Transverse colon (tissue), 4 donors: ENCODE measurements around the gene ASB15. TPM values are rescaled to one million over a fixed set of nuclear protein-coding genes. Genes with fewer than 3 reads are reported as not detected.

Experiments
- DNase-seq: peaks from one replicate; pipeline ENCODE4 v3.0.0-alpha.2; 2019
- H3K27ac ChIP-seq, 4 donors: fragments of 200-600 bp; sonication (generic); 2 replicates each; pipeline ENCODE4 v1.5.1; 2016 to 2018; ENCODE audit warnings: inconsistent platforms in 4 of 4
- H3K27me3 ChIP-seq: fragments of 200-600 bp; sonication (generic); 2 replicates; pipeline ENCODE4 v1.5.1; 2017; ENCODE audit warnings: inconsistent platforms
- H3K36me3 ChIP-seq, 4 donors: fragments of 200-600 bp; sonication (generic); 2 replicates each; pipeline ENCODE4 v1.5.1; 2017 to 2019; ENCODE audit warnings: inconsistent platforms in 4 of 4
- H3K4me1 ChIP-seq, 4 donors: fragments of 200-600 bp; sonication (generic); 2 replicates each; pipeline ENCODE4 v1.5.1; 2017 to 2020; ENCODE audit warnings: inconsistent platforms in 4 of 4
- H3K4me3 ChIP-seq, 4 donors: fragments of 200-600 bp; sonication (generic); 1 replicate in 1 of 4; 2 replicates in 3 of 4; pipeline versions ENCODE4 v1.5.1 to v1.6.1; 2017 to 2019; ENCODE audit warnings: inconsistent platforms in 4 of 4
- H3K9me3 ChIP-seq, 2 donors: fragments of 200-600 bp; sonication (generic); 2 replicates each; pipeline ENCODE4 v1.5.1; 2017 to 2019; ENCODE audit warnings: inconsistent platforms in 2 of 2
- EP300 ChIP-seq: sonication (generic); formaldehyde crosslinking; IDR thresholded peaks from one replicate; pipeline ENCODE4 v1.6.1; 2017; ENCODE audit warnings: antibody characterized with exemption, low read depth
- POLR2A ChIP-seq: fragments of 450-650 bp; IDR thresholded peaks from one replicate; pipeline ENCODE4 v1.6.1; 2016; ENCODE audit warnings: antibody characterized with exemption, mild to moderate bottlenecking, moderate library complexity
- POLR2AphosphoS5 ChIP-seq, 3 donors: sonication (generic); formaldehyde crosslinking; IDR thresholded peaks; one replicate each; pipeline ENCODE4 v1.6.1; 2016; ENCODE audit warnings: antibody characterized with exemption in 3 of 3
- WGBS, 2 donors: methylation state at CpG; one replicate each; pipeline ENCODE4 v1.1.5; 2018; ENCODE audit warnings: low coverage in 1 of 2; 5-methylcytosine and 5-hydroxymethylcytosine counted together
- in situ Hi-C, 4 donors: fragments of 200-750 bp; cut with MboI; loops; one replicate each; pipeline versions ENCODE4 v1.15.0 to v1.15.1; 2017; ENCODE audit warnings: low sequenced_read_pairs in 3 of 4, low pct_ligation_motif_present in 1 of 4, low pct_unique_long_range_greater_than_20kb in 1 of 4
- intact Hi-C: fragments of 100-400 bp; cut with DNase I; formaldehyde crosslinking; loops from one replicate; pipeline ENCODE4 v1.15.1; 2023; ENCODE audit warnings: low total_unique reads
- total RNA-seq, 4 donors: library from RNA; depleted of rRNA; stranded (reverse); fragments of >200 nt; gene quantifications; one replicate each; pipeline ENCODE4 v1.1.0, GENCODE V29; 2016
- TF ChIP-seq, protein P1 (sequence below), 5 experiments: fragments of 200-600 bp in 3 of 5; fragments of 450-650 bp in 2 of 5; sonication (generic) in 3 of 5; IDR thresholded peaks; 1 replicate in 2 of 5; 2 replicates in 3 of 5; pipeline ENCODE4 v1.5.1; 2016 to 2017; ENCODE audit warnings: antibody characterized with exemption in 5 of 5, inconsistent platforms in 3 of 5, mild to moderate bottlenecking in 2 of 5, moderate library complexity in 1 of 5

Gene ASB15
- total RNA-seq, 4 donors from 2014 or later, result not detected

DNA sequence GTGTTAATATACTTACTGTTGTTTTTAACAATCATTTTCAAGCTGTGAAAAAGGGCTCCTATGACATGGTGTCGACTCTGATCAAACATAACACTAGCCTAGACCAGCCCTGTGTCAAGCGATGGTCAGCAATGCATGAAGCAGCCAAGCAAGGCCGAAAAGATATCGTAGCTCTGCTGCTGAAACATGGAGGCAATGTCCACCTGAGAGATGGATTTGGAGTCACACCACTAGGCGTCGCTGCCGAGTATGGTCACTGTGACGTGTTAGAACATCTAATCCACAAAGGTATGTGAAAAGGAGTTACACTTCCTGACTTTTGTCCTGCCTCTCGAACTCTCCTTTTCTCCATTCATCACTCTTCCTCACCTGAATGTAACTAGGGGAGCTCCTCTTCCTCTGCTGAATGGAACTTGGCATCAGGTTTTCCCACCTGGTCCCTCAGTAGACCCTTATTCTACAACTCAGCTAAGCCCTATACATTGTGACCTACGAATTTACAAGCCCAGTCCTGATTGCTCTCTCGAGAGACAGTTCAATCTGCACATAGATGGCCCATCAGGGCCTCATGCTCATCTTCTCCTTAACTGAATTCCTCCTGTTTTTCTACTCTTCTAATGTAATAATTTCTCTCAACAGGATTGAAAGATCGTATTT, 23.0 kb downstream of the ASB15 start:
- no peak for TF ChIP-seq EP300
- TF ChIP-seq, protein P1, sequence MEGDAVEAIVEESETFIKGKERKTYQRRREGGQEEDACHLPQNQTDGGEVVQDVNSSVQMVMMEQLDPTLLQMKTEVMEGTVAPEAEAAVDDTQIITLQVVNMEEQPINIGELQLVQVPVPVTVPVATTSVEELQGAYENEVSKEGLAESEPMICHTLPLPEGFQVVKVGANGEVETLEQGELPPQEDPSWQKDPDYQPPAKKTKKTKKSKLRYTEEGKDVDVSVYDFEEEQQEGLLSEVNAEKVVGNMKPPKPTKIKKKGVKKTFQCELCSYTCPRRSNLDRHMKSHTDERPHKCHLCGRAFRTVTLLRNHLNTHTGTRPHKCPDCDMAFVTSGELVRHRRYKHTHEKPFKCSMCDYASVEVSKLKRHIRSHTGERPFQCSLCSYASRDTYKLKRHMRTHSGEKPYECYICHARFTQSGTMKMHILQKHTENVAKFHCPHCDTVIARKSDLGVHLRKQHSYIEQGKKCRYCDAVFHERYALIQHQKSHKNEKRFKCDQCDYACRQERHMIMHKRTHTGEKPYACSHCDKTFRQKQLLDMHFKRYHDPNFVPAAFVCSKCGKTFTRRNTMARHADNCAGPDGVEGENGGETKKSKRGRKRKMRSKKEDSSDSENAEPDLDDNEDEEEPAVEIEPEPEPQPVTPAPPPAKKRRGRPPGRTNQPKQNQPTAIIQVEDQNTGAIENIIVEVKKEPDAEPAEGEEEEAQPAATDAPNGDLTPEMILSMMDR (IDR thresholded peaks at IDR 0.05), result peak in 3 of 5 experiments; percentile 17 to 28 (median 26)
- 80 to 94% methylated on average over 3 to 12 of the region's 12 CpGs for WGBS, 2 donors
- Histone ChIP-seq H3K4me3 (no peak overlapping the region), H3K9me3 (no peaks in the 10 kb centered on the region), H3K4me1 (peaks cover 0 to 4% (median 0%) of the 10 kb centered on the region in 4 donors), H3K36me3 (no peaks in the 10 kb centered on the region), H3K27me3 (no peaks in the 10 kb centered on the region), H3K27ac (no peak overlapping the region)
- in situ Hi-C loops, result no loop called here
- intact Hi-C loops, result no loop called here
- DNase-seq, result peak; percentile 34

DNA sequence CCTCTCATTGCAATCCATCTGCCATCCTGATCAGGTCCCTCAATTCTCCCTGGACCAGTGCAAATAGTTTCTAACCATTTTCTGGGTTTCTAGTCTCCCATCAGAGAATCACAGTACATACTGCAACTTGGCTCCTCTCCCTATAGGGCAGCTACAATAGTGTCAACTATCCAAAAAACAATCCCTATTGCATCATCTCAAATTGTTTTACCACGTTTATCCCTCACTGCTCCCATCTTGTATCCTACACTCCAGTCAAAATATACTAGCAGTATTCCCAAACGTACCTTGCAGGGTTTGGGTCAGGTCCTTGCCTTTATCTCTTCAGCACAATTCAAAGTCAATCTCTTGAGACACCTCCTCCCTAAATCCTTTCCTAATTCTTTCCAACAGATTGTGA, 23.6 kb downstream of the ASB15 start:
- H3K4me1 ChIP-seq, result peaks cover 0 to 4% (median 0%) of the 10 kb centered on the region in 4 donors
- intact Hi-C loops, result no loop called here
- in situ Hi-C loops, result no loop called here
- H3K4me3 ChIP-seq, result no peak overlapping the region
- H3K27ac ChIP-seq, result no peak overlapping the region
- H3K9me3 ChIP-seq, result no peaks in the 10 kb centered on the region
- H3K36me3 ChIP-seq, result no peaks in the 10 kb centered on the region
- no peak for DNase-seq
- H3K27me3 ChIP-seq, result no peaks in the 10 kb centered on the region
- TF ChIP-seq POLR2AphosphoS5 (IDR thresholded peaks at IDR 0.05), result no peak
- no peak for TF ChIP-seq EP300
- no peak for TF ChIP-seq POLR2A
- TF ChIP-seq, protein P1 (IDR thresholded peaks at IDR 0.05), result no peak
- WGBS, 2 donors, result 54% methylated on average over 2 of the region's 2 CpGs

GRCh38 chr7:123627851-123628250, 26.2 kb downstream of the ASB15 start:
- DNase-seq, result no peak
- in situ Hi-C loops, result no loop called here
- peaks cover 0 to 2% (median 0%) of the 10 kb centered on the region in 4 donors for H3K4me1 ChIP-seq
- no peak overlapping the region for H3K4me3 ChIP-seq
- H3K36me3 ChIP-seq, result no peaks in the 10 kb centered on the region
- H3K27me3 ChIP-seq, result no peaks in the 10 kb centered on the region
- intact Hi-C loops, result no loop called here
- no peak overlapping the region for H3K27ac ChIP-seq
- WGBS, 2 donors, result 87 to 100% methylated on average over 2 of the region's 2 CpGs
- no peak for TF ChIP-seq EP300
- TF ChIP-seq, protein P1 (IDR thresholded peaks at IDR 0.05), result no peak
- no peaks in the 10 kb centered on the region for H3K9me3 ChIP-seq

DNA sequence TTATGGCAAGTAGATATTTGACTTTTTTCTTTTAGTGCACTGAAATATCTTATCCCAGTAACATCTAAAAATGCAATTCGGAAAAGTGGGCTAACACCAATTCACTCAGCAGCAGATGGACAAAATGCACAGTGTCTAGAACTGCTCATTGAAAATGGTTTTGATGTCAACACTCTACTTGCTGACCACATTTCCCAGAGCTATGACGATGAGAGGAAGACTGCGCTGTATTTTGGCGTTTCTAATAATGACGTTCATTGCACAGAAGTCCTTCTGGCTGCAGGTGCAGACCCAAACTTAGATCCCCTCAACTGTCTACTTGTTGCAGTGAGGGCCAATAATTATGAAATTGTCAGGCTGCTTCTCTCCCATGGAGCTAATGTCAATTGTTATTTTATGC, 27.2 kb downstream of the ASB15 start:
- Histone ChIP-seq H3K9me3 (no peaks in the 10 kb centered on the region), H3K27ac (no peak overlapping the region), H3K27me3 (no peaks in the 10 kb centered on the region), H3K4me3 (no peak overlapping the region), H3K4me1 (no peaks in the 10 kb centered on the region), H3K36me3 (no peaks in the 10 kb centered on the region)
- in situ Hi-C loops, result no loop called here
- TF ChIP-seq POLR2AphosphoS5 (IDR thresholded peaks at IDR 0.05) (no peak), EP300 (no peak), POLR2A (no peak)
- TF ChIP-seq, protein P1 (IDR thresholded peaks at IDR 0.05), result no peak
- no peak for DNase-seq
- 86 to 97% methylated on average over 5 of the region's 5 CpGs for WGBS, 2 donors
- intact Hi-C loops, result no loop called here
